HG02981 (cell line): ENCODE measurements around the gene FBXW7.

Experiments used
- ATAC-seq: cut with Tn5 transposase; IDR thresholded peaks from one replicate; pipeline ENCODE4 v1.9.1; 2021; ENCODE audit warnings: mild to moderate bottlenecking, moderate library complexity; ENCODE audit not compliant: unreplicated experiment

The FBXW7 gene, protein sequence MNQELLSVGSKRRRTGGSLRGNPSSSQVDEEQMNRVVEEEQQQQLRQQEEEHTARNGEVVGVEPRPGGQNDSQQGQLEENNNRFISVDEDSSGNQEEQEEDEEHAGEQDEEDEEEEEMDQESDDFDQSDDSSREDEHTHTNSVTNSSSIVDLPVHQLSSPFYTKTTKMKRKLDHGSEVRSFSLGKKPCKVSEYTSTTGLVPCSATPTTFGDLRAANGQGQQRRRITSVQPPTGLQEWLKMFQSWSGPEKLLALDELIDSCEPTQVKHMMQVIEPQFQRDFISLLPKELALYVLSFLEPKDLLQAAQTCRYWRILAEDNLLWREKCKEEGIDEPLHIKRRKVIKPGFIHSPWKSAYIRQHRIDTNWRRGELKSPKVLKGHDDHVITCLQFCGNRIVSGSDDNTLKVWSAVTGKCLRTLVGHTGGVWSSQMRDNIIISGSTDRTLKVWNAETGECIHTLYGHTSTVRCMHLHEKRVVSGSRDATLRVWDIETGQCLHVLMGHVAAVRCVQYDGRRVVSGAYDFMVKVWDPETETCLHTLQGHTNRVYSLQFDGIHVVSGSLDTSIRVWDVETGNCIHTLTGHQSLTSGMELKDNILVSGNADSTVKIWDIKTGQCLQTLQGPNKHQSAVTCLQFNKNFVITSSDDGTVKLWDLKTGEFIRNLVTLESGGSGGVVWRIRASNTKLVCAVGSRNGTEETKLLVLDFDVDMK

DNA sequence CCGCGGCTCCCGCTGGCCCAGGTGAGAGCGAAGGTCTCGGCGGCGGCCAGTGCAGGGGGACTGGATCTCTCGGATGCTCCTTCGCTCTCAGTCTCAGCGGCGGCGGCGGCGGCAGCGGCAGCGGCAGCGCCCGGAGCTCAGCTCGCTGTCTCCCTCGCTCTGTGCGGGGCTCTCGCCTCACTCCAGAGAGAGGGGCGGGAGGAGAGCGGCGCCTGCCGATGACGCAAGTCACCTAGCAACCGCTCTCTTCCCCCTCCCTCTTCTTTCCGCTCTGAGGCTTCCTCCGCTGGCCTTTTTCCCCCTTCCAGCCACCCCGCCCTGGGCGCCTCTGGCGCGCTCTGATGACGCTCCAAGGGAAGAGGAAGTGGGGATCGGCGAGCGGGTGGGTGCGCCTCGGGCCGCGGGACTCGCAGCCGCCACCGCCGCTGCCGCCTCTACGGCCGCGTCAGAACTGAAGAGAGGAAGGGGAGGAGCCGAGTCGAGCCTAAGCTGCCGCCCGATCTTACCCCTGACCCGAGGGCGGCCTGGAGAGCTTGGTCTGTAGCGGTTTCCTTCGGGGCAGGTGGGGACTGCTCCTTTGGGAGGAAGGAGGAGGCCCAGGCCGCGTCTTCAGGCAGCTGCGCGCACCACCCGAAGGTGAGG lies at the start of gene FBXW7:
Gene FBXW7 (minus strand): TSS at position 190 of the 642 bp plus-strand sequence. CDS start 124,289 bp downstream, outside the sequence.
- peak; percentile 86 for ATAC-seq

DNA sequence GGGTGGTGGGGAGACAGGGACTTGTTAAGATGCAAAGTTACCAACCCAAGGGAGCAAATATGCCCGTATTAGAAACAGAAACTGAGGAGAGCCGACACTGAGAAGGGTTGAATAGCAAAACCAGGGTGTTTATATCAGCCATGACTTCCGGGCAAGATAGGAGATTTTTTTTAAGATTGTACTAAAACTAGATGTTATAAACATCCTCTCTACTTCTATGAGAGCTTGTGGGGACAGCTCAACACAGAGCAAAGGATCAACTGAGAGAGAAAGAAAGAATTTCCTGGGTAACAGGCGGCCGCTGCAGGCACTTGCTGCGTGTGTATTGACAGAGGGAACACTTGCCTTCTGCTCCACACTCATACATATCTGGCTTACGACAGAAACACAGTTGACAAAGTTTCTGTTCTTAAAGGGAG lies 49.1 kb upstream of the FBXW7 start:
- no peak for ATAC-seq

DNA sequence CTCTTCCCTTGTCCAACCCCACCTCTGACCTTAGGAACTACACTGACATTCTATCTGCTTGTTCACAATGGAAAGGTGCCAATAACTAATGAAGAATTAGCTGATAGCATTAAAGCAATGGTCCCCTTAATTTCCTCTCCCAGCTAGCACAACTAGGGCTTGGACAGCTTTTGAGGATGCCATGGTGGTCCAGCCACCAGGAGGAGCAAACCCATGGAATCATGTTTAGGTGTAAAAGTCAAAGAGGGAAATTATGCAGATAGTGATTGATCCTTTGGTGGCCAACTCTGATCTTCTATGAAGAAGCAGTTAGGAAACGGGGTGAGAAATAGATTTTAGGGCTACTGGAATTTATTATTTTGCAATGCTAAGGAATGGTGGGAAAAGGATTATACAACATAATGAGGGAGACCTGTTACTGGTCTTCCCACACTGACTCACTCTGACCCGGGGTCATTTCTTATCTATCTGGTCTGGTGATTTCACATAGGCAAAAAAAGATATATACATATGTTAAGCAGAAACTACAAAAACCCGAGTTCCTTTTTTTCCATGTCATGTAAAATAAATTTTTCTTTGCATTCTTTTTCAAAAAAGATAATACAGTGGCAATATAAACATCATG lies 45.8 kb upstream of the FBXW7 start:
- ATAC-seq: no peak

DNA sequence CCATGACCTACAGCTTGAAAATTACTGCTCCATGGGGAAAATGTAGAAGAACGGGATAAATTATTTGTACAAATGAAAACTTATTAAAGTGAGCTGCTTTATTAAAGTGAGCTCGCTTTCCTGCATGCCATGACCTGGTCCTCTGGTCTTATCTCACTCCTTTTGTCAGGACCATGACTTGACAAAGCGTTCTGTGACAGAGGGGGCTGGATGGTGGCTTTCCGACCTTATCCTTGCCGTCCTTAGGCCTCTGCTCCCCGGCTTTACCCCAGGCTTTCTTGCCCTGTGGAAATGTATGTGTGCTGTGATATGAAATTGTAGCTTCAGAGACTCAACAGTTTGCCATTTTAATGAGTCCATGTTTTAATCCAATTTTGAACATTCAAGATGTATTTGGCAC lies 44.0 kb upstream of the FBXW7 start:
- ATAC-seq: no peak

DNA sequence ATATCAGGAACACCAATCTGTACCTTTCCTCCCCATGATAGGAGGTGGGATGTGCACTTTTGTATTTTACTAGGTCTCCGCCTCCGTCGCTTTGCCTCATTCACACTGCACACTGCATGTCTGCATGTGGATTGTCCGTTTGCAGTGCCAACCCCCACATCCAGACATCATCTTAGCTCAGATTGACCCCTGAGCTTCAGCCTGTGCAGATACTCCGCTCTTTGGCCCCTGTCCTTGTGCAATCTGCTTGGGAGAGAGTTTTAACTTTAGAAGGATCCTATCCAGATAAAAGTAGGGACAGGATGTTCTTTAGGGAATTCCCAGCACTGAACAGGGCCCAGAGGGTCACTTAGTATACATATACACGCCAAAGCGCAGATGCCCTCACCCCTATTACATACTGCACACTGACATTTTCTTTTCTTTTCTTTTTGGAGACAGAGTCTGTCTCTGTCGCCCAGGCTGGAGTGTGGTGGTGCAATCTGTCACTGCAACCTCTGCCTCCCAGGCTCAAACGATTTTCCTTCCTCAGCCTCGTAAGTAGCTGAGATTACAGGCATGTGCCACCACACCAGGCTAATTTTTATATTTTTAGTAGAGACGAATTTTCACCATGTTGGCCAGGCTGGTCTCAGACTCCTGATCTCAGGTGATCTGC lies 43.3 kb upstream of the FBXW7 start:
- no peak for ATAC-seq

DNA sequence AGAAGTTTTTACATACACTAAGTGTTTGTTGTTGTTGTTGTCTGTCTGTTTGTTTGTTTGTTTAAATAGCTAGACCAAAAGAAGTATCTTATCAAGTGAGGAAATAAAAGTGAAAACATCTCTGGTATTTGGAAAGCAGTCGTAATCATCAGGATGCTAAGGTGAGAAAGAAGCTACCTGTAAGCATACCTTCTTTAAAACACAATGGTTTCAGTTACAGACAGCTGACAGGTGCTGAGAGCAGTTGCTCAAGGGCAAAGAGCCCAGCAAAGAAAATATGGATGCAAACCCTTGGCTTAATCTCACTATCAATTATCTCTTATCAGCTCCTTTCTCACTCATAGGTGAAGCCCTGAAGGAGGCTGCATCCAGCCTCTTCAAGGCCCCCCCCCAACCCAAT lies 42.8 kb upstream of the FBXW7 start:
- ATAC-seq: no peak

DNA sequence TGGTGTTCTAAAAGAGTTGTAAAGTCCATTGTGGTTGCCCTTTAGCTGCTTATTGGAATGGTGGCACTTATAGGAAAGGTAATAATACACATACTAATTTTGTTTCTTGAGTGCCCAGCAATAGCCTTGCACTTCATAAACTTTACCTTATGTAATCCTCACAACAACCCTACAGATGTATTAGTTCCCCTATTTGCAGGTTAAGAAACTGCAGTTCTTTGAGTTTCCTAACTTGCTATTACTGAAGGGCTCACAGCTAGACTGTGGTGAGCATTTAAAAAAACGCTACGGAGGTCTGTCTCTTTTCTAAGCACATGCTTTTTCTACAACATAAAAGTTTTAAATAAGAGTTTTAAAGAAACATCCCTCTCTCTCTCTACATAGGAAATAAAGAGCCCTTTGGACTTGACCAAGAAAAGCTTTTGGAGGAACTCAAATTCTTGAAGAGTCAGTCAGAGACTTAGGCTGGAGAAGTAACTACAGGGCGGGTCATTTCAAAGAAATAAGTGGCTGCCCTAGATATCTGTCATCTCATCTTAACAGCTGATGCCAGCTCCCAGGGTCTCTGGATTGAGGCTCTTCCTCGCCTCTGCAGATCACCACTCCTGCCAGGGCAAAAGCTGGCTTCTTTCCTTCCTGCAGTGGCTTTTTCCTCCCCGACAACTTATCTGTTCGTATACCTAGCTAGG lies 42.0 kb upstream of the FBXW7 start:
- ATAC-seq: no peak

DNA sequence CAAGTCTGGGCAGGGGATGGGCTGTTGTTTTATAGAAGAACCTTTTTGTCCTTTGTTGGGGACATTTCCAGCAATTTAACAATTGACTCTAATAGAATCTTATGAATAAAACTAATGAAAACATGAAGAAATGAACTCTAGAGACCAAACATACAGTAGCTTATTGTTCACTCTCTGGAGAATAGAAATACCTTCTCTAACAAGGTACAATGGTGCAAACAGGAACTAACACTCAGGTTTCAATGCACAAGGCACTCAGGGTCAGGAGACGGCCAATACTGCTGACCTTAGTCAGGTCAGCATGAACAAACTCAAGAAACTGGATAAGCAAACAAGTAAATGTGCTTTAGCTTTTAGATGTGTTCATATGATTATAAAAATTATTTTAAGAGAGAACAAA lies 39.6 kb upstream of the FBXW7 start:
- no peak for ATAC-seq

DNA sequence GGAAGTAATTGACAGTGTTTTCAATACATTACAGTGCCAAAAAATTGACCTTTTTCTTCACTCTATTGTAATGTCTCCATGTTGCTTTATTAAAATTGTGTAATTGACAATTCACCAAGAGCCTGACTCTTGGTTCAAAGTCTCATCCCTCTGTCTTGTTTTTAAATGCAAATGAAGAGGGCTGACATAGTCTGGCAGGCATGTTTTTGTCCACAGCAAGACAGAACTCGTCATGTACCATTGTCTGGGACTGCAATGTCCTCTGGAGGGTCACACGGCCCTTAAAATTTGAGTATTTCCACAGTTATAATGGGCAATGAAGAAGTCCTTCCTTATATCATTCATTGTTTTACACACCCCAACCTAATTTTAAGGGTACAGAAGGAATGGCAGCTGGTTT lies 38.0 kb upstream of the FBXW7 start:
- ATAC-seq: no peak

DNA sequence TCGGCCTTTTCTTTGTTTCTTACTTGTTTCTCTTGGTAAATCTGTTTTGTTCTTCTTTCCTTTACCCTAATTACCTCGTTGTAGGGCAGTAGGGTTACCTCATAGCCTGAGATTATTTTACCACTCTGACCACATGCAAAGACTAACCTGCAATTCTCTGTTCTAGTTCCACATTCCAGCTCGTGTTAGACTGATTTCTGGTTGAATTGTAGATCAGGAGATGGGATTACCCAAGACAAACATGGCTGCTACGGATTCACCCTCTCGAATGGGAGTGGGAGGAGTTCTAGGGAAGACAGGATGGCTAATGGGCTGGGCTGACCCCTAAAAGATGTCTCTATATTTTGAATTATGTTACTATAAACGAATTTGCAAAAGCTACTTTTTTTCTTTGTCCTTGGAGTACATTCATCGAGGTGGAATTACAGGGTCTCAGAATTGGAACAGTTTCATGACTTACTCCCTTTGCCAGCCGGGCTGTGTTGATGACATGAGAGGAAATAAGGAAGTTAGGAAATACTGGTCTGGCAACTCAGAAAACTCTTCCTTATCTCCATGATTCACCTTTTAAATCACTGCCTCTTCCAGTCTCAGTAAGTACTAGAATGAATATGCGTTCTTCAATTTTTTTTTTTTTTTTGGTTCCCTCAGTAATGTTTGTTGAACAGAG lies 36.7 kb upstream of the FBXW7 start:
- ATAC-seq: peak; percentile 78

DNA sequence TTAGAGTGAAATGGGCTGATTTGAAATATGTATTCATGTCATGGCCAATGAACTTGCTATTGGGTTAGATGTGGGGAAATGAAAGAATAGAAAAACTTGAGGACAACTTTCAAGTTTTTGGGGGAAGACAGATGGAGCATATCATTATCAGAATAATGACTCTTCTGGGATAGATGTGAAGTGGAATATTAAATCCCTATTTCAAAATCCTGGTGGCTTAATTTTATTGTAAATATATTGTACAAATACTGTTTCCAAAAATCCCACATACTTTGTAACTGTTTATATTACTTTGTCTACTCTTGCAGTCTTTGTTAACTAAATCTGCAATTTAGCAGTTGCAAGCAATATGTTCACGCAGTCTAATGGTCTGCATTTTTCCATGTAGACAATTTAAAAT lies 35.9 kb upstream of the FBXW7 start:
- no peak for ATAC-seq

DNA sequence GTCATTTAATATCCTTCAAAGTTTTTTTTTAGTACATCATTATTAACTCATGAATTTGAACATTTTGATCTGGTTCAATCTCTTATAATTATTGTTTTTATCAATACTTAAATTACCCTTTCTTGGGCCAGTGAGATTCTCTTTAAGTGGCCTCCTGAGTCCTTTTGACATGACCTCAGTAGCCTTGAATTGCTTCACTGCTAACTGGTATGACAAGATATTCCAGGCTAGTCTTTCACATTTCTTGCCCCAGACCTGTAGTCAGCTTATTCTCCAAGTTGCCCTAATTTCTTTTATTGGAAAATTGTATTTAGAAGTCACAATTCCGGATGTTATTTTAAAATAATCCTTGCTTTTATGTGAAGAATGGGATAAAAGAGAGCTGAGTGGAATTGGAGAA lies 35.4 kb upstream of the FBXW7 start:
- no peak for ATAC-seq

DNA sequence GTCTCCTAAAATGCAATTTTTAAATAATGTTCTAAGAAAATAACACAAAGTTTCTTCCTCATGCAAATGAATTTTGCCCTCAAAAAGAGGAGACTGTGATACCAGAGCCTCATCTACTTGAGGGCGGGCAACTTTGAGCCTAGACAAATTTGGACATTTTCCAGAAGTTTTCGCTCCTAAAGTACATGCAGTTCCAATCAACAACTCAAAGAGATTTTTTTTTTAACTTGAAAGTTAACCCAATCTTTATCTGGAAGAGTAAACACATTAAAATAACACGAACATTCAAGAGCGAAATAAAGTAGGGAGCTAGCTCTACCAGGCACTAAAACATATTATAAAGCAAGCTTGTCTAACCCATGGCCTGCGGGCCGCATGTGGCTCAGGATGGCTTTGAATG lies 29.4 kb upstream of the FBXW7 start:
- no peak for ATAC-seq

DNA sequence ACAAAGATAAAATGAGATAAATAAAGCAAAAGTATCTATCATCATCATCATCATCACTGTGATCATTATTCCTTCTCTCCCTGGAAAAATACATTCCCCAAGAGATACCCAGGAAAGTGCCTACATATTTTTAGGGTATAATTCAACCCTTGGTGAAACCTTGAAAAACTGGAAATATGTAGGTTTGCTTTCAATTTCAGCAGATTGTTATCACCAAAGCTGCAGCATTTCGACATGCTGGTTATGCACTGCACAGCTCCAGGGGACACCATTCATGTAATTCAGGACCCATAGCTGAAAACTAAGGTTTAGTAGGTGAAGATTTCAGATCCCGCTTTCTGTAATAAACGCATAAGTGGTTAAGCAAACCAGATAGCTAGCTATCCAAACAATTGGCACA lies 28.4 kb upstream of the FBXW7 start:
- no peak for ATAC-seq

DNA sequence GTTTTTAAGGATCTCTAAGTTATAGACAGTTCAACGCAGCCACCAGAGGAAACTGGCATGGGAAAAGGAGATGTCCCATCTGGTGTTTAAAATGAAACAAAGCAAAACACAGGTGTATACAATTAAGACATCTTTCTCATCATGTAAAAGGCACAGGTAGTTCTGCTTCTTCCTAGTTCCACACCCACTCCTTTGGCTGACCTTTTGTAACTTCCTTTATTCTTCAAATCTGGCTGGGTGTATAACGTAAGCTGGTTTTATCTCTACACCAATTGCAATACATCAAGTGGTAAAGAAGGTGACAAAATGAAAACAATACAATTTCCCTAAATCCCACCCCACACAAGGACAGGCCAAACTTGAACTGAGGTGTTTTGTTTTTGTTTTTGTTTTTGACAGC lies 27.3 kb upstream of the FBXW7 start:
- ATAC-seq: no peak

DNA sequence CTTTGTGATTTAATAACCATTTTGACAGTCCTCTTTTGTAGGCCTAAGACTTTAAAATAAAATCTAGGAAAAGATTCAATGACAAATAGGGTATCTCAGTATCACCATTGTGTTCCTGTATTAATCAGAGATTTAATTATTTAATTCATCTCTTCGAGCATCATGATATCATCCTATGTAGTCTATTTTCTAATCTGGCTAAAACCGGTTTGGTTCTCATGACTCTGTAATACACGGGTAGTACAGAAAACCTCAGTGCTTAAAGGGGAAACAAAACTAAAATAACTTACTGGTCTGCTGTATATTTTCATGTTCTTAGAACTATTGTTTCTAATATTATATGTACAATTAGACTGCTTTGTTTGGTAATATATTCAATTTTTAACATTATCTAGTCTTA lies 23.7 kb upstream of the FBXW7 start:
- no peak for ATAC-seq

DNA sequence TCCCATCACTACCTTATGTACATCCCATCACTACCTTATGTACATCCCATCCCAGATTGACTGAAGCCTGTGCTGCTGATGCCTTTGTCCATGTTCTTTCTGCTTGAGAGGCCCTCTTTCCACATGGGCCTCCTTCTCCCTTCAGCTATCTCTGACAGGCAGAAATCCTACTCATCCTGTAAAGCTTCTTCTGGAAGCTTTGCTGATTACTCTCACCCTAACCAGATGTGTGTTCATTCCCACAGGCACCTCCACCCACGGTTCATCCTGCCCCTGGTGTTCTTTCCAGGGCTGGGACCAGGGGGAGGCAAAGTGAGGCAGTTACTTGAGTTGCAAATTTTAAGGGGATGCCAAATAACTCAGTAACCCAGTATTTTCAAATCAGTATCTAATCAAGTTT lies 22.5 kb upstream of the FBXW7 start:
- ATAC-seq: no peak

DNA sequence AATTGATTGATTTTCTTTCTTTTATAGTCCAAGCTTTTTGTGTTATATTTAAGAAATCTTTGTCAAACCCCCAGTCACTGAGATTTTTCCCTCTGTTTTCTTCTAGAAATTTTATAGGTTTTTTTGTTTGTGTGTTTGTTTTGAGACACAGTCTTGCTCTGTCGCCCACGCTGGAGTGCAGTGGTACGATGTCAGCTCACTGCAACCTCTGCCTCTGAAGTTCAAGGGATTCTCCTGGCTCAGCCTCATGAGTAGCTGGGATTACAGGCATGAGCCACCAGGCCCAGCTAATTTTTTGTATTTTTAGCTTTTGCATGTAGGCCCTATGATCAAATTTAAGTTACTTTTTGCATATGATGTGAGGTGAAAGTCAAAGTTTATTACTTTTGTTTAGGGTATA lies 20.9 kb upstream of the FBXW7 start:
- no peak for ATAC-seq

DNA sequence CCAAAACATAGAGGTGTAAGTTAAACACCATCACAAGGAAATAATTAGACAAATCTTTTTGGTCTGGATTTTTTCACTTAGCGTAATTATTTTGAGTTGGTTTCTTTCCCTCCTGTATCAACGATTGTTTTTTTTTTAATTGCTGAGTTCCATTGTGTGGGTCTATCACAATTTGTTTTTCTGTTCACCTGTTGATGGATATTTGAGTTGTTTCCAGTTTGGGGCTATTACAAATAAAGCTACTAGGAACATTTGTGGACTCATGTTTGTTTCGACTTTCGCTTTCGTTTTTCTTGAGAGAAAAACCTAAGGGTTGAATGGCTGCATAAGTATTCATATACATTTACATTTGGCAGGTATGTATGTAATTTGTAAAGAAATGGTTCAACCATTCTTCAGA lies 20.4 kb upstream of the FBXW7 start:
- ATAC-seq: no peak

DNA sequence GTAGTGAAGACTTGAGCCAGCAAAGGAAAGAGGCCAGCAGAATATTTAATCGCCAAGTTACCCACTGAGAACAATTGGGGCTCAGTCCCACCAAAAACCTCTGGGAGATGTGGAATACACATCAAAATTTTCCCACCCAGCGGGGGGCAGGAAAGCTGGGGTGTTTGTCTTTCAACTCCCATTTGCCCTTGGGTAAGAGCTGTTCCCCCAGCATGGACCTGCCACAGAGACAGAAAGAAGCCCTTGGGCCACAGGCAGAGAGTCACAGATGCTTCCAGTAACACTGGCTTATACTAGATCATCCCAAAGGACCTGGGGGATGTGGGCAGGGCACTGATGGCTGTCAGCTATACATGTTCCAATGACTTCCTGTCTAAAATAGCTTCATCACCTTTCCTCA lies 18.9 kb upstream of the FBXW7 start:
- ATAC-seq: no peak
